Inferior parietal cortex (tissue), 1 donor: Measurements from ENCODE around the gene EFNA2.
A peak's percentile ranks its signal among the peaks of the same experiment; 100 is the strongest.
"Not testable (repeated sequence)": the region's sequence is repeated elsewhere in the genome, so short reads cannot be mapped to it uniquely, and the experiment has no call there.

Experiments used
- DNase-seq: peaks from one replicate; pipeline ENCODE4 v3.0.0-alpha.2; 2016; ENCODE audit errors: extremely low spot score

Gene EFNA2

DNA sequence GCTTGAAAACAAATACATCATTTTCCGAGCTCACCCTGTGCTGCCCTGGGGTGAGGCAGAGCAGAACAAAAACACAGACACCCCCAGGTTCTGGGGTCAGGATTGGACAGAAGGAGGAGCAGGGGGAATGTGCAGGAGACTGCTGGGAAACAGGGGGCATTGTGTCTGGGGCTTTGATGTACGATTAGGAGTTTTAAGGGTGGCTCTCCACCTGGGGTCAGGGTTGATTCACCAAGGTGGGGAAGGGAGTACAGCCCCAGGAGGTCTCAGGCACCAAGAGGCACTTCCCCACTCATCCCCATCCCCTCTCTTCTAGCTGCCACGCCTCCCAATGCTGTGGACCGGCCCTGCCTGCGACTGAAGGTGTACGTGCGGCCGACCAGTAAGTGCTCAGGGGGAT lies 12.6 kb downstream of the EFNA2 start:
- no peak for DNase-seq

DNA sequence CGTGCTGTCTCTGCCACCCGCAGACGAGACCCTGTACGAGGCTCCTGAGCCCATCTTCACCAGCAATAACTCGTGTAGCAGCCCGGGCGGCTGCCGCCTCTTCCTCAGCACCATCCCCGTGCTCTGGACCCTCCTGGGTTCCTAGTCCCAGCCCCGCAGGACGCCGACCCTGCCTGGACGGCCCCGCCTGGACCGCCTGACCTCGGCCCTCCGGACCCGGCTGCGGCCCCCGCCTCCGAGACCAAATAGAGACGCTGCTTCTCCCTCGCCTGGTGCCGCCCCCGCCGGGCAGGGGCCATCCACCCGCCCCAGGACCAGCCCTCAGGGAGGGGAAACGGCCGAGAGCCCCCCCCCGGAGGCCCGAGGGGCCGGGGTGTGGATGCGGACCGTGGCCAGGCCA lies 14.1 kb downstream of the EFNA2 start:
- DNase-seq, result no peak

- DNase-seq, result no peak
Observed at GRCh38 chr19:1300744-1301490, 15.2 kb downstream of the EFNA2 start.

DNA sequence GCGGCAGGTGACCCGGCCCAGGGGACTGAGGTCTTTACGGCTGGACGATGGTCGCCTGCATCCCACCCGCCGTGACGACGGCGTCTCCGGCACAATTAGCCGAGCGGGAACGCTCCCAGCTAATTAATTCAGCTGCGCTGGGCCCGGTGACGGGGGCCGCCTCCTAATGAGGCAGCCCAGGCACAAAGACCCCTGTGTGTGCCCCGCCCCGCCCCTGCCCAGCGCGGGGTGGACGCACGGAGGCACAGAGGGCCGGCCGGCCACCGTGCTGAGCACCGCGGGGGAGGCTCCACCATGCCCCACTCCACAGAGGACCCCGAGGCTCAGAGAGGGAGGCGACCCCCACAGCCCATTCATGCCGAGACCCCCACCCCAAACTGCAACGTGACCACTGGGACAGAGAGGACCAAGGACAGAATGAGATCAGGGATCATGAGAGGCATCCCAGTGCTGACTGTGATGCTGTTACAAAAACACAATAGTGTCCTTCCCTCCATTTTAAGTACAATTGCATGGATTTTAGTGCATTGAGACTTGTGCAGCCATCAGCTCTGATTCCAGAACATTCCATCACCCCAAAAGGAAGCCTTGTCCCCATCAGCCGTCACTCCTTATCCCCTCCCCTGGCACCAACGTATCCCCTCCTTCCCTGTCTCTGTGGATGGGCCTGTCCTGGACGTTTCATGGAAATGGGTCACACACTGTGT lies 17.0 kb downstream of the EFNA2 start:
- peak; percentile 55 for DNase-seq

DNA sequence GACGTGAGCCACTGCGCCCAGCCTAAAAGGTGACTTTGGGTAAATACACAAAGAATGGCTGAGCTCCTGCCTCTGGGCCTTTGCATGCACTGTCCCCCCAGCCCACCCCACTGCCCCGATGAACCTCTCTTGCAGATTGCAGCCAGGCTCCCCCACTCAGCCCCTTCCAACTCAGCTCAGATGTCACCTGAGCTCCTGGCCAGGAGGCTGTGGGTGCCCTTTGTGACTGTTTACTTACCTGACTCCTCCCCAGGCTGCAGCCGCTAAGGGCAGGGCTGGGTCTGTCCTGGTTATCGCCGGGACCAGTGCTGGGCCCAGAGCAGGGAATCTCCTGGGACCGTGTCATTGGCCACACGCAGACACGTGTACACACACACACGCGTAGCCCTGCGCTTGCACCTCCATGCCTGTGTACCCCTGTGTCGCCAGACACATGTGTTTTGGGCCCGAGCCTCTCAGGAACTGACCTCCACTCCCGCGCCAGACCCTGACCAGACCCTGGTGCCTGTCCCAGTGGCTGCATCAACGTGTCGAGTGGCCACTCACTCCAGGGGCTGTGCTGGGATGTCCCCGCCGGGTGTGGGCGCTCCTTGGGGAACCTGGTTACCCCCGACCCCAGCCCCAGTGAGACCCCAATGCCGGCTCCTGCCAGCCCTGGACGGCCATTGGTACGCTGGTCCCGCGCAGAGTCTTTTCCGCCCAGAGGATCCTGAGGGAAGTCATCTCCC lies 18.7 kb downstream of the EFNA2 start:
- no peak for DNase-seq

GRCh38 chr19:1305354-1305753 lies 19.7 kb downstream of the EFNA2 start:
- DNase-seq, result not testable (repeated sequence)

DNA sequence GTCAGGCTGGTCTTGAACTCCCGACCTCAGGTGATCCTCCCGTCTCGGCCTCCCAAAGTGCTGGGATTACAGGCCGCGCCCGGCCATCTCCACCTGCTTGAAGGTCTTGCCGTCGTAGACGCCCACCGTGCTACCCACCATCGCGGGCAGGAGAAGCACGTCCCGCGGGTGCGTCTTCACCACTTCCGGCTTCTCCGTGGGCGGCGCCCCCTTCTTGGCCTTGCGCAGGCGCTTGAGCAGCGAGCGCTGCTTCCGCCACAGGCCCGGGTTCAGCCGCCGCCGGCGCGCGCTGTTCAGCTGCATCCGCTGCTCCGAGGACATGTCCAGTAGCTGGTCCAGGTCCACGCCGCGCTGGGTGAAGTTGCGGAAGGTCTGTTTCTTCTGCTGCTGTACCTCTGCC lies 21.6 kb downstream of the EFNA2 start:
- DNase-seq, result no peak

DNA sequence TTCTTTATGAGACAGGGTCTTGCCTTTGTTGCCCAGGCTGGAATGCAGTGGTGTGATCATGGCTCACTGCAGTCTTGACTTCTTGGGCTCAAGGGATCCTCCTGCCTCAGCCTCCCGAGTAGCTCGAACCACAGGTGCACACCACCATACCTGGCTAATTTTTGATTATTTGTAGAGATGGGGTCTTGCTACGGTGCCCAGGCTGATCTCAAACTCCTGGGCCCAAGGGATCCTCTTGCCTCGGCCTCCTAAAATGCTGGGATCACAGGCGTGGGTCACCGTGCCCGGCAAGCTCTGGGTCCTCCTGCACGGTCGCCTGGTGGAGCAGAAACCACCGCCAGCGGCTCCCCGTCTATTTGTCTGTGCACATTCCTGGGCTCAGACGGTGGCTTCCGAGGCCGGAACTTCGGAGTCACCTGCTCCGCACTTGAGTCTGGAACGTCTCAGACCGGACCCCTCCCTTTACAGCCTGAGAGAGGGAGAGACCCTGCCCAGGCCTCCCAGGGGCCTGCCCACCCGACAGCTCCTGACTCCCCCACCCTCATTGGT lies 22.2 kb downstream of the EFNA2 start:
- no peak for DNase-seq

GRCh38 chr19:1308718-1309117 lies 23.0 kb downstream of the EFNA2 start:
- no peak for DNase-seq

DNA sequence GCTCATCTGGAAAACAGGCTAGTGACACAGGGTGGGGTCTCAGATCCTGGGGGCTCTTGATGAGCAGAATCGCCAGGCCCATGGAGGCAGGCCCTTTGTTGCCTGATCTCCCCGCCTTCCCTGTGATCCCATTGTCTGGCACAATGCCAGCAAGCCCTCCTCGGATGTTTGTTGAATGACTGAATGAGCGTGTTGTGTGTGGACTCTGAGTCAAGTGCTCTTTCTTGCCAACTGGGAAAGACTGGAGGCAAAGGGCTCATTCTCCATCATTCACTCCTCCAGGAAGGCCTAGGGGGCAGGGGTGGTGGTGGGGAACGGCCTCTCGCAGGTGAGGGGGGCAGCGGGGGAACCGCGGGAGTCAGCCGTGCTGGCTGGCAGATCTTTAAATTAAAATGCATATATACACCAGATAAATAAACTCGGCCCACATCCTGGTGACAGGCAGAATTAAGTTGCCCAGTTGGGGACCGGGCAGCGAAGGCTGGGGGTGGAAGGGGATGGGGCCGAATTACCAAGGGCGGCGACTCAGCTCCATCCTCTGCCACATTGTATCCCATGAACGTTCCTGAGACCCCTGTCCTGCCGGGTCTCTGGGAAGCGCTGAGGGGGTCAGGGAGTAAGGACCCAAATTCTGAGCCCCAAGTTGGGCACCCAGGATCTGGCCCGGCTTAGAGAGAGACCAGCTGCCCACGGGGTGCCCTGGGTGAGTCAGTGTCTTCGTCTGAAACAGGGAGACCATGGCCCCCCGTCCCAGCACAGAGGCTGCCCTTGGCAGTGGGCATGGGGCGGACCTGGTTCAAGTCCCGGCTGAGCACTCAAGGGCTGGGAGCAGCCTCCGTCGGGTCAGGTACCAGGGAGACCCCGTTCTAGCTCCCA lies 24.5 kb downstream of the EFNA2 start:
- no peak for DNase-seq

DNA sequence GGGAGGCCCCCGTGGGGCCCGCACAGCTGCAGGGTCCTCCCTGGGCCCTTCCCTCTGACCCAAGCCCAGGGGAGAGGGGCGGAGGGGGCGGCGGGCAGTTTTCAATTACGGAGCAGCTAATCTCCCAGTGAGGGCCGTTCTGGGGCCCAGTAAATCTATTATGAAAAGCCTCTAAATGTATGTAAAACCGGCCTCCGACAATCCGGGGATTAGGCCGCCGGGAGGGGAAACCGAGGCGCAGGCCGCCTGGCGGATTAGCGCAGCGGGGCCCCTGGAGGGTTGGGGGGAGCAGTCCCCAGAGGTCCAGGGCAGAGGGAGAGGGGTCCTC lies 25.1 kb downstream of the EFNA2 start:
- DNase-seq, result no peak

DNA sequence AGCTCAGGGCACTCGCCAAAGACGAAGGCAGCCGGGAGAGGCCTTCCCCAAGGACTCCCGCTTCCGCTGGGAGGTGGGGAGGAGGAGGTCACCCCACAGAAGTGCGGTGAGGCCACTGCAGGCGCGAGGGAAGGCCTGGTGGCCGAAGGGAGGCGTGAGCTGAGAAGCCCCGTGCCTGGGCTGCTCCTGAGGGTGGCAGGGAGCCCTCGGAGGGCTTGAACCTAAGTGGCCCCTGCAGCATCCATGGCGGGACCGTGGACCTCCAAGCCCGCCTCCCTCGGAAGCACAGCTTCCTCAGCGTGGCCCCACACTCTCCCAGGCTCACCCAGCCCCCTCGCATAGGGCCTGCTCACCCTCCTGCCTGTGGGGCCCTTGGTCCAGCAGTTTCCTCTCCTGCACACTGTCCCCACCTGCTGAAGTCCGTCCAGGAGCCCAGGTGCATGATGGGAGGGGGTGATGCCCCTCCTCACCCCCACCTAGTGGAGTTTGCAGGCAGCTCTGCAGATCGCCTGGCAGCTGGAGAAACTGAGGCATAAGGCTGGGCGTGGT lies 25.9 kb downstream of the EFNA2 start:
- no peak for DNase-seq

GRCh38 chr19:1312767-1313694 lies 27.4 kb downstream of the EFNA2 start:
- DNase-seq, result no peak

GRCh38 chr19:1313695-1314613 lies 28.3 kb downstream of the EFNA2 start:
- no peak for DNase-seq

- DNase-seq, result peak; percentile 62
Observed at GRCh38 chr19:1315470-1316166, 29.9 kb downstream of the EFNA2 start.

DNA sequence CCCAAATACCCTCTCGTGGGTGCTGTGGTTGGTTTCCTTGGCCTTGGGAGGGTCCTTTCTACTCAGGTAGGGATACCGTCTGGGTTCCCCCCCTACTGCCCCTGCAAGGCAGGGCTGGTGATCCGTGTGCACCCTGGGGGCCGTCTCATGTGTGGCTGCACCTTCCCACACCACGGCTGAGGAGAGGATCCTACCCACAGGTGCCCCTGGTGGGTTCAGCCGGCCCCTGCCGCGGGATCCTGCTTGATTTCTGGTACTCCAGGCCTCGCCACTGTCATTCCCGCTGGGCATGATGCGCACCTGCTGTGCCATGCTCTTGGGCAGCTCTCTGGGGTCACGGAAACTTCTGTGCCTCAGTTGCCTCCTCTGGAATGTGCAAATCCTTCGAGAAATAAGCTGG lies 30.8 kb downstream of the EFNA2 start:
- no peak for DNase-seq

GRCh38 chr19:1317274-1318003 lies 31.8 kb downstream of the EFNA2 start:
- DNase-seq, result no peak
